Motor neuron (in vitro differentiated cells): ENCODE data around the gene PBX4. TPM values are rescaled to one million over a fixed set of nuclear protein-coding genes. Genes with fewer than 3 reads are reported as not detected.
A peak's percentile ranks its signal among the peaks of the same experiment; 100 is the strongest.

ENCODE experiments used
- ATAC-seq, 8 experiments: fragments of 200-7000 bp; cut with Tn5 transposase; replicated peaks in 6 of 8; 2 replicates each; pipeline ENCODE4 v1.8.0; 2021; ENCODE audit warnings: mild to moderate bottlenecking in 8 of 8, moderate library complexity in 8 of 8
- H3K27ac ChIP-seq, 2 donors: fragments of 250-450 bp; sonication (Bioruptor Pico); 2 replicates each; pipeline ENCODE4 v1.9.0; 2021; ENCODE audit warnings: antibody characterized with exemption in 2 of 2, mild to moderate bottlenecking in 2 of 2, moderate library complexity in 1 of 2
- H3K4me1 ChIP-seq, 2 donors: fragments of 250-450 bp; sonication (Bioruptor Pico); replicated peaks in 1 of 2; 2 replicates each; pipeline ENCODE4 v1.6.1; 2021; ENCODE audit warnings: antibody characterized with exemption in 2 of 2, mild to moderate bottlenecking in 2 of 2, moderate library complexity in 1 of 2
- H3K4me3 ChIP-seq, 5 donors: fragments of 250-450 bp; sonication (Bioruptor Pico); 2 replicates each; pipeline ENCODE4 v1.9.0; 2021; ENCODE audit warnings: antibody characterized with exemption in 5 of 5, mild to moderate bottlenecking in 5 of 5, moderate library complexity in 4 of 5
- WGBS, 10 experiments: fragments of 450-650 bp; shearing (Covaris generic); methylation state at CpG; one replicate each; pipeline ENCODE4 v1.0.0; 2022; 5-methylcytosine and 5-hydroxymethylcytosine counted together
- in situ Hi-C, 9 experiments: fragments of 400-800 bp; cut with MboI; loops; one replicate each; pipeline ENCODE4 v1.15.0; 2021; ENCODE audit warnings: low sequenced_read_pairs in 9 of 9, low pct_unique_long_range_greater_than_20kb in 2 of 9; ENCODE audit not compliant: unreplicated experiment in 9 of 9
- total RNA-seq, 8 experiments: library from RNA; unstranded; fragments of 300-600 nt; gene quantifications; 2 replicates each; pipeline versions ENCODE4 v1.2.3 to v1.2.4, GENCODE V29; 2022

PBX4 gene
- total RNA-seq, 8 experiments from 2014 or later: 0.87 to 6.4 (median 3.7) TPM; not detected in 1

GRCh38 chr19:19644054-19644388 is 25.5 kb upstream of the PBX4 start:
- WGBS, 10 experiments: 4 to 100% (median 30%) methylated on average over 1 to 5 of the region's 5 CpGs; no CpG with 5 or more reads in 5 of the 10 experiments

DNA sequence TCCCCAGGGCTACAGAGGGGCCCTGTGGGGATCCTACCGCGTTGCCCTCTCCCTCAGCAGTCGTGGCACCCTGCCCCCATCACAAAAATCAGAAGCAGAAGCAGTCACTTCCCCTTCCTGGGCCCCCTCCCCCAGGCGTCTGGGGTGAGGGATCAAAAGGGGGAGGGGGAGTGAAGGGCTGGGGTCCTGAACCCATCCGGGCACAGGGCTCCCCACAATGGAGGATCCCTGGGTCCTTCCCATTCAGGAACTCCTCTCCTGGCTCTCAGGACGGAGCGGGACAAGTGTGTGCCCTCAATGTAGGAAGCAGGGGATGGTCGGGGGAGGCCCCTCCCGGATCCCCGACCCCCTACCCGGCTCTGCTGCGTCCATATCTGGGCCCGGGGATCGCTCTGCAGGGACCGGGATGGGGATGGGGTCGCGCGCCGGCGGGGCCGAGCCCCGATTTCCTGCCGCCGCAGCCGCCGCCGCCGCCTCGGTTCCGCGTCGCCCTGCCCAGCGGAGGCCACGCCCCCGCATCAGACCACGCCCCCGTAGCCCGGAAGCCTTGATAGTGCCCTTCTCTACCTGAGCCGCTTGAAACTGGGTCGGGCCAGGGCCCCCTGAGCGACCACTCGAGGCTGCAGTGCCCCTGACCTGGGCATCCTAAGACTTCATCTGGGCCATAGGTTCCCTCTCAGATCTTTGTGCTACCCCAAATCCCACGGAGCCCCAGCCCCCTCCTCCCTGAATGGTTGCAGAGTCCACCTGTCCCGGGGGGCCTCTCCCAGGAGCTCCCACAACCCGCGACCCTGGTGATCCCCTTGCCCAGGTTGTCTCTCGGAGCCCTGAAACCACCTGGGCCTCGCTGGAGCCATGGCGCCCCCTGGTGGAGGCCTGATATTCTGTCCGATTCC is 24.9 kb upstream of the PBX4 start, which contains the start of gene GMIP:
GMIP (minus strand) TSS at position 500 of the 896 bp plus-strand sequence; CDS start at position 372, 128 bp downstream.
- WGBS, 10 experiments: 0 to 2% (median 0%) methylated on average over 1 to 17 of the region's 50 CpGs; no CpG with 5 or more reads in 7 of the 10 experiments
- Histone ChIP-seq H3K4me3 (peak within 1 kb of the TSS; percentile 47 to 86 (median 73)), H3K4me1 (peaks cover 4 to 5% of the 10 kb centered on the region in 2 donors), H3K27ac (peak within 1 kb of the TSS; percentile 21 to 35)
- ATAC-seq: peak; percentile 78 to 87 (median 86)
- in situ Hi-C loops: loop anchor here (10.0 to 25.0 kb wide), 3 partner anchors 106 to 119 kb away; partner anchors contain the start of genes CILP2 (in 8 of the 9) and YJEFN3 (in 4 of the 9)

More at GRCh38 chr19:19644054-19644388, 25.5 kb upstream of the PBX4 start:
- H3K4me1 ChIP-seq: peaks cover 4 to 5% of the 10 kb centered on the region in 2 donors
- in situ Hi-C loops: loop anchor here (10.0 to 25.0 kb wide), 3 partner anchors 107 to 119 kb away; partner anchors contain the start of genes CILP2 (in 8 of the 9) and YJEFN3 (in 4 of the 9)
- H3K27ac ChIP-seq: no peak overlapping the region
- no peak for ATAC-seq
- peak overlapping the region in 3 of 5 donors; percentile 55 to 86 (median 73) for H3K4me3 ChIP-seq

- WGBS, 10 experiments: 0 to 88% (median 20%) methylated on average over 1 to 5 of the region's 16 CpGs; no CpG with 5 or more reads in 3 of the 10 experiments
- peaks cover 4 to 5% of the 10 kb centered on the region in 2 donors for H3K4me1 ChIP-seq
- in situ Hi-C loops: loop anchor here (10.0 to 25.0 kb wide), 3 partner anchors 105 to 118 kb away; partner anchors contain the start of genes CILP2 (in 8 of the 9) and YJEFN3 (in 4 of the 9)
- H3K27ac ChIP-seq: peak overlapping the region; percentile 7 to 35
- peak overlapping the region; percentile 47 to 86 (median 73) for H3K4me3 ChIP-seq
- peak in 7 of 8 experiments; percentile 27 to 49 (median 40) for ATAC-seq
These were observed 24.1 kb upstream of the PBX4 start for GRCh38 chr19:19642506-19643157.

DNA sequence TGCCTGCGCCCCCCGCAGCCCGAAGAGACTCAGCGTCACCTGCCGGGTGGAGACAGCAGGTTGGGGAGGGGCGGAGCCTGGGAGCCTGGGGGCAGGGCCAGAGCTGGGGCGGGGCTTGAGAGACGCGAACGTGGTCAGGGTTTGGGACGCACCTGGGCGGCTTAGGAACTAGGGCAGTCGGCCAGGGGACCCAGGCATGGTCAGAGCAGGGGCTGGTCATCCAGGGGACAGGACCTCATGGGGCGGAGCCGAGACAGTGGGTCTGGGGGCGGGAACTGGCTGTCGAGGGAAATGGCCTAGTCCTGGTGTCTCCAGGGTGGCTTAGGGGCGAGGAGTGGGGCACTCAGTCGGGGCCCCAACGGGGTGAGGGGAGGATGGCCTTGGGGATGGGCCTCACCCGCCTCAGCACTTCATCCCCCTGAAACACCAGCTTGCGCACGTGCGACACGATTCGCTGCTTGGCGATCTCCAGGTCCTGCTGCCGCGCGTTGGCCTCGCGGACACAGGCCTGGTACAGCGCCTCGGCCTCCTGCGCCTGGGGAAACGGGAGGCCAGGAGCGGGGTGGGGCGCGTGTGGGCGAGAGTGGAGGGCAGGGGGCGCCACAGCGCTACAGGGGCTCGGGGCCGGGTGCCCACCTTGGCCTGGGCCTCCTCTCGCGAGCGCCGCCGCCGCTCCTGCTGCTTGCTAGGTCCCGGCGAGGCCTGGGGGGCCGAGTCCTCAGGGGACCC is 19.2 kb upstream of the PBX4 start:
- 87% methylated on average over 3 of the region's 53 CpGs; no CpG with 5 or more reads in 9 of the 10 experiments for WGBS, 10 experiments
- in situ Hi-C loops: loop anchor here in 3 of 9 experiments (25.0 kb wide), 1 partner anchor 100 kb away; the partner anchor contains the start of genes CILP2 (in 3 of the 3) and YJEFN3 (in 3 of the 3)
- Histone ChIP-seq H3K27ac (no peak overlapping the region), H3K4me3 (no peak overlapping the region), H3K4me1 (peaks cover 4% of the 10 kb centered on the region in 2 donors)
- peak in 2 of 8 experiments; percentile 17 to 26 for ATAC-seq

DNA sequence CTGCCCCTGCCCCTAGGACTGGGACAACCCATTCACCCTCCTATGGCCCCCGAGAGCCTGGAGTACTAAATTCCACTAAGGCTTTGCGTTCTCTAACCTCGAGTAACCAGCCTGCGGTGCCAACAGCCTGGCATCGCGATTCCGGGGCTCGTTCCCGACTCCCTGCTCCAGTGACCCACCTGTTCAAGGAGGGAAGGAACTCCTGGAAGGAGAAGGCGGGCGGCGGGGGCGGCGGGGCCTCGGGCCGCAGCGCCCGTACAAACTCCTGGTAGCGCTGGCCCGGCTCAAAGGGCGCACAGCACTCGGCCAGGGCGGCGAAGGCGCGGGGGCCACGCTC is 18.7 kb upstream of the PBX4 start:
- in situ Hi-C loops: loop anchor here in 3 of 9 experiments (25.0 kb wide), 1 partner anchor 100 kb away; the partner anchor contains the start of genes CILP2 (in 3 of the 3) and YJEFN3 (in 3 of the 3)
- ATAC-seq: peak in 1 of 8 experiments; percentile 7
- Histone ChIP-seq H3K27ac (no peak overlapping the region), H3K4me3 (no peak overlapping the region), H3K4me1 (no peaks in the 10 kb centered on the region)
- 78 to 80% methylated on average over 1 to 10 of the region's 27 CpGs; no CpG with 5 or more reads in 8 of the 10 experiments for WGBS, 10 experiments

DNA sequence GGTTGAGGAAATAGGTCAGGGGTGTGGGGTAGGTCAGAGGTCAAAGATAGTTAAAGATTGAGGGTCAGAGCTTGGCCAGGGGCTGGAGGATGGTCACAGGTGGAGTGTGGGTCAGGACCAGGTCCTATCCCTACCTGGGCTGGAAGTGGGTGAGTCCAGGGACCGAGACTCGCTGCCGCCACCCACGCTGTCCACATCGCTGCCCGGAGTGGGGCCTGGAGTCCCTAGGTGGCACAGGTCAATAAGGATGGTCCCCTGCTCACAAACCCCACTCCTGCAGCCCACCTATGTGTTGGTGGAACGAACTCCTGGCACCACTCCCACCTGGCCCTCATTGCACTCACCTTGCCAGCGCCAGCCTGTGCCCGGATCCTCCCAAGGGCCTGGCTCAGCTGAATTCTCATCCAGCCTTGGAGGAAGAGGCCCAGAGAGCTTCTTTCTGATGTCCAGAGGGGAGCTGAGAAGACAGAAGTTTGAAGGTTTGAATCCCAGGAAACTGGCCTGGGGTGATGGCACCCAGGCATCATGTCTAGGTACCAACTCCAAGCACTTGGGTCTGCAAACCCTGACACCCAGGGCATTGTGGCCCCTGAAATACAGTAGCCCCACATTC is 18.2 kb upstream of the PBX4 start:
- H3K4me3 ChIP-seq: no peak overlapping the region
- whole genome bisulfite sequencing, 10 experiments: 96 to 100% (median 100%) methylated on average over 1 to 7 of the region's 9 CpGs; no CpG with 5 or more reads in 7 of the 10 experiments
- H3K27ac ChIP-seq: no peak overlapping the region
- no peak for ATAC-seq
- no peaks in the 10 kb centered on the region for H3K4me1 ChIP-seq
- in situ Hi-C loops: loop anchor here in 3 of 9 experiments (25.0 kb wide), 1 partner anchor 99 kb away; the partner anchor contains the start of genes CILP2 (in 3 of the 3) and YJEFN3 (in 3 of the 3)

- ATAC-seq: no peak
- WGBS, 10 experiments: 95 to 100% (median 98%) methylated on average over 2 to 14 of the region's 14 CpGs; no CpG with 5 or more reads in 6 of the 10 experiments
- in situ Hi-C loops: loop anchor here in 3 of 9 experiments (25.0 kb wide), 1 partner anchor 98 kb away; the partner anchor contains the start of genes CILP2 (in 3 of the 3) and YJEFN3 (in 3 of the 3)
- H3K4me3 ChIP-seq: no peak overlapping the region
- no peaks in the 10 kb centered on the region for H3K4me1 ChIP-seq
- H3K27ac ChIP-seq: no peak overlapping the region
These were observed 16.8 kb upstream of the PBX4 start for GRCh38 chr19:19635313-19635702.

- Histone ChIP-seq H3K27ac (no peak overlapping the region), H3K4me1 (no peaks in the 10 kb centered on the region), H3K4me3 (no peak overlapping the region)
- in situ Hi-C loops: loop anchor here in 3 of 9 experiments (25.0 kb wide), 1 partner anchor 97 kb away; the partner anchor contains the start of genes CILP2 (in 3 of the 3) and YJEFN3 (in 3 of the 3)
- ATAC-seq: no peak
- 88 to 100% (median 100%) methylated on average over 1 to 7 of the region's 36 CpGs; no CpG with 5 or more reads in 4 of the 10 experiments for WGBS, 10 experiments
These were observed 16.2 kb upstream of the PBX4 start for GRCh38 chr19:19634516-19635312.

- Histone ChIP-seq H3K27ac (no peak overlapping the region), H3K4me1 (peaks cover 0 to 1% of the 10 kb centered on the region in 2 donors), H3K4me3 (no peak overlapping the region)
- in situ Hi-C loops: loop anchor here in 3 of 9 experiments (25.0 kb wide), 1 partner anchor 97 kb away; the partner anchor contains the start of genes CILP2 (in 3 of the 3) and YJEFN3 (in 3 of the 3)
- ATAC-seq: no peak
- 50 to 82% (median 54%) methylated on average over 1 to 5 of the region's 22 CpGs; no CpG with 5 or more reads in 7 of the 10 experiments for WGBS, 10 experiments
These were observed 15.4 kb upstream of the PBX4 start for GRCh38 chr19:19633711-19634515.

GRCh38 chr19:19632661-19633060 is 14.2 kb upstream of the PBX4 start:
- no peak for ATAC-seq
- 67 to 100% (median 90%) methylated on average over 1 to 3 of the region's 5 CpGs; no CpG with 5 or more reads in 1 of the 10 experiments for WGBS, 10 experiments

More at GRCh38 chr19:19632661-19633060, 14.2 kb upstream of the PBX4 start:
- Histone ChIP-seq H3K4me1 (peaks cover 0 to 2% of the 10 kb centered on the region in 2 donors), H3K4me3 (no peak overlapping the region), H3K27ac (no peak overlapping the region)
- in situ Hi-C loops: loop anchor here in 3 of 9 experiments (25.0 kb wide), 1 partner anchor 95 kb away; the partner anchor contains the start of genes CILP2 (in 3 of the 3) and YJEFN3 (in 3 of the 3)
